HG03342 (cell line): Measurements from ENCODE around the gene LOXL4.

Experiments
- ATAC-seq: cut with Tn5 transposase; IDR thresholded peaks from one replicate; pipeline ENCODE4 v1.9.1; 2021; ENCODE audit warnings: mild to moderate bottlenecking, moderate library complexity; ENCODE audit not compliant: unreplicated experiment

LOXL4 gene

DNA sequence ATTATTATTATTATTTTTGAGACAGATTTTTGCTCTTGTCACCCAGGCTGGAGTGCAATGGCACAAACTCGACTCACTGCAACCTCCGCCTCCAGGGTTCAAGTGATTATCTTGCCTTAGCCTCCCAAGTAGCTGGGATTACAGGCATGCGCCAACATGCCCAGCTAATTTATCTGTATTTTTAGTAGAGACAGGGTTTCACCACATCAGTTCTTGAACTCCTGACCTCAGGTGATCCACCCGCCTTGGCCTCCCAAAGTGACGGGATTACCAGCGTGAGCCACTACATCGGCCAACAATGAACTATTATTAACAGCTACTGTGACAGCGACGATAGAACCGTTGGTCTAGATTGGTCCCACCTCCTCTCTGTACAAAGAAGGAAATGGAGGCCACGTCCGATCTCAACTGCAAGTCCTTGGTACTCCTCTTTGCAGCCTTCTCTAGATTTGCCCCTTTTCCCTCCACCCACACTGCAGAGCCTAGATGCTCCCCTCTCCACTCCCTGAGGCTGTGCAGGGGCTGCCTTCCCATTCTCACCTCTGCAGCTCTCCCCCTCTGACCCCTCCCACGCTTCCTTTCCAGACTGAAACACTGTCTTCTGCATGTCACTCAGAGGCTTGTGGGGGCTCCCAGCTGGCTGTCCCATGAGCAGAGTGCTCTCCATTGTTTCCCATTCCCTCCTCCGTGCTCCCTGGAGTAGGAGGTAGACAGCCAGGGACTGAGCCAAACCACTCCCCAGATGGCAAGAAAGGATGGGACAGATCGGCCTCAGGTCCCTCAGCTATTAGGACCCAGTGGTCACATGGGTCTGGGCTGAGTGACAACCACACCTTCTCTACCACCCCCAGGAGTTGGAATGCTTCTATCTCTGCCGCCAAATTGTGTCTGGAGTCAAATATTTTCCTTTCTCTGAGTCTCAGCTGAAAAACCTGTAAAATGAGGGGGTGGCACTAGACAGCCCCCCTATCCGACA, 2.3 kb downstream of the LOXL4 start:
- no peak for ATAC-seq

DNA sequence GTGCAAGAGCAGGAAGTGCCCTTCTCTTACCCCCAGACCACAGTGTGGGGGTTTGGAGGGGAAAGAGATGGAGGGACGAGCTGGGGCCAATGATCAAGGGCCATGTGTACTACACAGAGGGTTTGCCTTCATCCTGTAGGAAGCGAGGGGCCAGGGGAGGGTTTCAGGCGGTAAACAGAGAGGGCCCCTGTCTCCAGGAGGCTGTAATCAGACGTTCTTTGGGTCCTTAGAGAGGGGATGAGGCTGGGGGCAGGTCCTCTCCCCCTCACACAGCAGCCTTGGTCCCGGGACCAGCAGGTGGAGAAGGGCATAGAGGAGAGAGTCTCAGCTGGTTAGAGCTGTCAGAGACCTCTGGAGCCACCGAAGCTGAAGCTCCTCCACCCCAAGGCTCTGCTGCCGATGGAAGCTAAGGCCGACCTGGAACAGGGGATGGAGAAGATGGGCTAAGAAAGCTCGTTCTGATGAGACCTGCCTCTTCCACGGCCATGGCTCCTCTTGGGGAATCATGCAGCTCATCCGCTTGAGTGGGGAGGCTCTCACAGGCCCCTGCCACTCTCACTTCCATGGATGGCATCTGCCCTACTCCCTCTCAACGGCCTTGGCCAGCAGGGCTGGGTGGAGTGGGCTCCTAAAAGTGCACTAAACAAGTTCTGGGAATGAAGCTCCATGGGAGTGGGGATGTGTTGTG, 3.5 kb downstream of the LOXL4 start:
- ATAC-seq, result no peak

DNA sequence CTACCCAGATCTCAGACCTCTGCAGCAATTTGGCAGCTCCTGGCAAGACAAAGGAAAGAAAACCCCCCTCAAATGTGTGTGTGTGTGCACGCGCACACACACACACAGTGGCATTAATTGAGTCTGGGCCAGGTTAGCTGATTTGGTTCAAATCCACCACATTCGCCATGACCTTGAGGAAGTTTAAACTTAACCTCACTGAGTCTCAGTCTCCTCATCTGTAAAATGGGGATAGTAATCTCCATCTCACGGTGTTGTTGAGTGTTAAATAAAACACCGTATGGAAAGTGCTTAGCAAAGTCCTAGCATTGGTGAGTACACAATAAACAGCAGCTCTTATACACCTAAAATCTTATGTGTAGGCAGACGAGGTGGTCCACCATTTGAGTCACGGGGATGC, 4.9 kb downstream of the LOXL4 start:
- ATAC-seq, result no peak

DNA sequence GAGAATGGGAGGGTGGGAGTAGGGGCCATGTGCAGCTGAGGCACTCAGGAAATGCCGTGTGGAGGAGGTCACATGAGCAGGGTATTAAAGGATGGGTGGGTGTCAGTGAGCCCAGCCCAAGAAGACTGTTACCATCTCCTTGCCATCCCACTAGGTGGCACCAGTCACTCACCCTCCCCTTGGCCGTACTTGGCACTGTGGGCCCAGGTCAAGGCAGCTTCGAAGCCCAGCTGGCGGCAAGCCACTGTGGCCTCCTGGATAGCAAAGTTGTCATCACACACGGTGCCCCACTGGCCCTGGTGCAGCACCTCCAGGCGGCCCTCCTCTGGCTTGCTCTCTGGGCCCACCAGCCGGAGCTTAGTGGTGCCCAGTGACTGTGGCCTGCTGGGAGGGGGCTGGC, 5.4 kb downstream of the LOXL4 start:
- ATAC-seq, result no peak

DNA sequence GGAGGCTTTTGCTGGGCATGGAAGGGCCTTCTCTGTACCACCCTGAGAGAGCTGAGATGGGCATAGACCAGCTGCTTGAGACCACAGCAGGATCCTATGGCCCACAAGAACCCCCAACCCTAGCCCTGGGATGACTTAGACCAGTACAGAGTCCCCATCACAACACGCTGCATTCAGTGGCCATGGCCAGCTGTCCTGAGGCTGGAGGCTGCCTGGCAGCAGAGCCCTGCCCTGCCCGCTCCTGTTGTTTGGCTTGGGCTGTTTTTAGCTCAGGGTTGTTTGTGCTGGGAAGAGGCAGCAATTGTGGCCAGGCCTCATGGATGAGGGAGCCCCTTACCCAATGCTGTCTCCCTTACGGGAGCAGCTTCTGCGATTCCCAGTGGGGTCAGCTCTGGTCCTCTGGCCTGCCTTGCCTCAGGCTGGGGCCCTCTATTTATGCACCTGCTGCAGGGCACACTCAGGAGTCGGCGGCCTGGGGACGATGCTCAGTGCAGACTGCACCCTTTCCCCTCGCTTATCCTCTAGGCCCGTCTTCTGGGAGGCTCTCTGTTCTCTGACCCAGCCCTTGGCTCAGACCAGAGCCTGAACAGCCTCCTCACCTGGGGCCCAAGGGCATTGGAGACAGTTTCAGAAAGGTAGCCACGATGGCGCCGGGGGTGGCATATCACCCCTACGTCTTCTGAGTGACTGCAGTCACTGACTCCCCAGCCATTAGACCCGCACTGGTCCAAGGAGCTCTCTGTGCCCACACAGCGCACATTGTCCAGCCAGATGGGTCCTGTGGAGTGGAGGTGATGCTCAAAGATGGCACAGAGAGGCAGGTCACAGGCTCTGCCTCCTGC, 6.3 kb downstream of the LOXL4 start:
- ATAC-seq, result no peak

GRCh38 chr10:98260752-98261151, 7.2 kb downstream of the LOXL4 start:
- no peak for ATAC-seq

GRCh38 chr10:98260350-98260749, 7.6 kb downstream of the LOXL4 start:
- no peak for ATAC-seq

- ATAC-seq, result no peak
These were observed 8.2 kb downstream of the LOXL4 start for GRCh38 chr10:98259606-98260315.

GRCh38 chr10:98258683-98259454, 9.1 kb downstream of the LOXL4 start:
- ATAC-seq, result no peak

DNA sequence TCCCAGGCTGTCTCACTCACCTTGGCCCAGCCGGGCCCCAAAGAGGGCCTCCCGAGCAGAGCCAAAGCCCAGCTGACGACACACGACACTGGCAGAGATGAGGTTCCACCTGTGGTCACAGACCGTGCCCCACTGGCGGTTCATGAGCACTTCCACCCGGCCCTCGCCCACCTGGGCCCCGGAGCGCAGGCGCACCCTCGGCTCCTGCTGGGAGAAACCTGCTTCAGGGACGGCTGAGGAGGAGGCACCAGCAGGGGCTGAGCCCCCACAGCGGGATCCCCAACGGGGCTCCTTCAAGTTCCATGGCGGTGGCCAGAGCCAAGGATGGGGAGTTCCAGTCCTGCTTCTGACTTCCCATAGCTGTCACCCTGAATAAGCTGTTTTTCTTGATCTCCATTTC, 10.0 kb downstream of the LOXL4 start:
- ATAC-seq, result no peak

- ATAC-seq, result no peak
These were observed 10.8 kb downstream of the LOXL4 start for GRCh38 chr10:98257198-98257597.

DNA sequence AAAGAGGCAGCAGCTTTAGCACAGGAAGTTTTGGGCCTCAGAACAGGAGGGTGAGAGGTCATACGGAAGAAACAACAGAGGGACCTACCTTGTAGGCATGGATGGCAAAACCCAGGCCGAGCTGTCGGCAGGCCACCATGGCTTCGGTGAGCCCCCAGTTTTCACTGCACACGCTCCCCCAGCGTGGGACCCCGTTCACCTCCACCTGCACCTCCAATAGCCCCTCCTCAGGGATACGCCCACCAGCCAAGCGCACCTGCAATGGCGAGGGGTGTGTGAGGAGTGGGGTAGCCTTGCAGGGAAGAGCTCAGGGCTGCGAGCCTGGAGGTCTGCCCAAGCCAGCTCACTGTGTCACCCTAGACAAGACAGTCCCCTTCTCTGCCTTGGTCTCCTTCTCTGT, 11.3 kb downstream of the LOXL4 start:
- ATAC-seq, result no peak

- ATAC-seq, result no peak
These were observed 12.7 kb downstream of the LOXL4 start for GRCh38 chr10:98255146-98255877.

- no peak for ATAC-seq
These were observed 13.6 kb downstream of the LOXL4 start for GRCh38 chr10:98254234-98254974.

DNA sequence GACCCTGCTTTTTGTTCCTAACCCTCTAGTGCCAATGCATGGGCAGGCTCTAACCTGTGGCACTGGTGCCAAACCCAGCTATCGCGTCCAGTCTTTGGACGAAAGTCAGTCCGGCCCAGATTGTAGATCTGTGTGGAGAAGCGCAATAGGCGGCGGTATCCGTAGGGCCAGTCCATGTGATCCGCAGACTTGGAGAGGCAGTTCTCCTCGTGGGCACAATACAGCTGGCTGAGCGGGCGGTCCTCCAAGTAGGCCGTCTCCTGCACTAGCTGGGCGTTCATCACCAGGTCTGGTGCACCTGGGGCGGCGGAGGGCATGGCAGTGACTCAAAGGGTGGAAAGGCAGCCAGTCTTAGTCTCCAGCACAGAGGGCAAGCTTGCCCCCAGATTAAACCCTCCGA, 14.5 kb downstream of the LOXL4 start:
- no peak for ATAC-seq

GRCh38 chr10:98252464-98252863, 15.5 kb downstream of the LOXL4 start:
- ATAC-seq, result no peak

GRCh38 chr10:98251399-98251798, 16.6 kb downstream of the LOXL4 start:
- no peak for ATAC-seq

GRCh38 chr10:98249134-98249533, 18.9 kb downstream of the LOXL4 start:
- no peak for ATAC-seq

DNA sequence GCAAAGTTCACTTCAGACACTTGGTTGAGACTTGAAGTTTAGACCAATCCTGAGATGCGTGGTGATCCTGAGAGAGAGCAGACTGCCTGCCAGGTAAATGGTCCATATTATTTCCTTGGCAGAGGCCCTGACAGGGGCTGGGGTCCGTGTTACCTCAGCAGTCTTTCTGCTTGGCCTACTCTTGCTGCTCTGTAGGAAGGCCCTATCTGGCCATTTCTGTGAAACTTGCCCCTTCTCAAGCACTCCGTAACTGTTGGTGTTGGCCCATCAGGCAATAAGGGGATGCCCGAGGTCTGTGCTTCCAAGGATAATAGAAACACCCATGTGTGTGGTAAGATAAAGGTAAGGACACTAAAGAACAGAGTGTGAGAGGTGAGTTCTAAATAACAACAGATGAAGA, 20.0 kb downstream of the LOXL4 start:
- ATAC-seq, result no peak
